Osteocyte (in vitro differentiated cells): Measurements from ENCODE around the gene HMCN2. TPM values are rescaled to one million over a fixed set of nuclear protein-coding genes. Genes with fewer than 3 reads are reported as not detected.
A peak's percentile ranks its signal among the peaks of the same experiment; 100 is the strongest.

Experiments
- DNase-seq: peaks from one replicate; pipeline ENCODE4 v3.0.0; 2021; ENCODE audit warnings: mixed read lengths; ENCODE audit not compliant: unreplicated experiment; ENCODE audit errors: extremely low spot score
- H3K27ac Mint-ChIP-seq: one replicate; pipeline ENCODE4 v1.8.0; 2021; ENCODE audit warnings: mild to moderate bottlenecking, mixed read lengths; ENCODE audit not compliant: unreplicated experiment
- H3K27me3 Mint-ChIP-seq: one replicate; pipeline ENCODE4 v1.8.0; 2021; ENCODE audit warnings: mixed read lengths; ENCODE audit not compliant: unreplicated experiment
- H3K36me3 Mint-ChIP-seq: one replicate; pipeline ENCODE4 v1.8.0; 2021; ENCODE audit warnings: mixed read lengths; ENCODE audit not compliant: unreplicated experiment
- H3K4me1 Mint-ChIP-seq: one replicate; pipeline ENCODE4 v1.8.0; 2021; ENCODE audit warnings: mixed read lengths; ENCODE audit not compliant: unreplicated experiment
- H3K4me3 Mint-ChIP-seq: one replicate; pipeline ENCODE4 v1.8.0; 2021; ENCODE audit warnings: mild to moderate bottlenecking, moderate library complexity, mixed read lengths; ENCODE audit not compliant: unreplicated experiment
- H3K9me3 Mint-ChIP-seq: one replicate; pipeline ENCODE4 v1.8.0; 2021; ENCODE audit warnings: mixed read lengths; ENCODE audit not compliant: unreplicated experiment
- total RNA-seq: library from RNA; stranded (reverse); gene quantifications from 2 replicates; pipeline ENCODE4 v1.2.1, GENCODE V29; 2021
- TF ChIP-seq, protein P1 (sequence below): fragments of 200-600 bp; sonication (generic); IDR thresholded peaks from 2 replicates; pipeline ENCODE4 v1.5.0; 2021; ENCODE audit warnings: antibody characterized with exemption, mild to moderate bottlenecking, moderate library complexity

HMCN2 gene
- total RNA-seq, 1 donor from 2014 or later = 0.05 TPM

DNA sequence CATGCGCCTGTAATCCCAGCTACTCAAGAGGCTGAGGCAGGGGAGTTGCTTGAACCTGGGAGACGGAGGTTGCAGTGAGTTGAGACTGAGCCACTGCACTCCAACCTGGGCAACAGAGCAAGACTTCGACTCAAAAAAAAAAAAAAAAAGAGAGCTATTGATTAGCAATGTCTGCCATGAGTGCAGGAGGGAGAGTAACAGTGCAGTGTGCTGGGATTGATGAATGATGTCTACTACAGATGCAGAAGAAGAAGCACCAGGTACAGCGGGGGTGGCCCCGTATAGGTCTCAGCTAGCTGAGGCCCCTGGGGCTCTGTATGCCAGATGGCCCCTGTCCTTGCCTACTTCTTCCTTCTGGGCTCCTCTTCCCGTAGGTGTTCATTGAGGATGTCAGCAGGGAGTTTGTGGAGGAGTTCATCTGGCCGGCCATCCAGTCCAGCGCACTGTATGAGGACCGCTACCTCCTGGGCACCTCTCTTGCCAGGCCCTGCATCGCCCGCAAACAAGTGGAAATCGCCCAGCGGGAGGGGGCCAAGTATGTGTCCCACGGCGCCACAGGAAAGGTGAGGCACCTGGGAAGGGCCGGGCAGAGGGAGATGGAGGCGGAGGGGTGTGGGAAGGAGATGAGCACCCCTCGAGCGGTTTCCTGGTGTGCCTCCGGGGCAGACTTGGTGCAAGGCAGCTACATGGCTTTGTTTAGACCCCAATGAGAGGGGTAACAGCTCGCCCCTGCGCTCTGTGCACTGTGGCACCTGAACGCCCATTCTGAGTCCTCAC is 192.7 kb downstream of the HMCN2 start:
- H3K36me3 Mint-ChIP-seq = peaks cover 7% of the 10 kb centered on the region
- TF ChIP-seq, protein P1, sequence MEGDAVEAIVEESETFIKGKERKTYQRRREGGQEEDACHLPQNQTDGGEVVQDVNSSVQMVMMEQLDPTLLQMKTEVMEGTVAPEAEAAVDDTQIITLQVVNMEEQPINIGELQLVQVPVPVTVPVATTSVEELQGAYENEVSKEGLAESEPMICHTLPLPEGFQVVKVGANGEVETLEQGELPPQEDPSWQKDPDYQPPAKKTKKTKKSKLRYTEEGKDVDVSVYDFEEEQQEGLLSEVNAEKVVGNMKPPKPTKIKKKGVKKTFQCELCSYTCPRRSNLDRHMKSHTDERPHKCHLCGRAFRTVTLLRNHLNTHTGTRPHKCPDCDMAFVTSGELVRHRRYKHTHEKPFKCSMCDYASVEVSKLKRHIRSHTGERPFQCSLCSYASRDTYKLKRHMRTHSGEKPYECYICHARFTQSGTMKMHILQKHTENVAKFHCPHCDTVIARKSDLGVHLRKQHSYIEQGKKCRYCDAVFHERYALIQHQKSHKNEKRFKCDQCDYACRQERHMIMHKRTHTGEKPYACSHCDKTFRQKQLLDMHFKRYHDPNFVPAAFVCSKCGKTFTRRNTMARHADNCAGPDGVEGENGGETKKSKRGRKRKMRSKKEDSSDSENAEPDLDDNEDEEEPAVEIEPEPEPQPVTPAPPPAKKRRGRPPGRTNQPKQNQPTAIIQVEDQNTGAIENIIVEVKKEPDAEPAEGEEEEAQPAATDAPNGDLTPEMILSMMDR = no peak
- H3K4me3 Mint-ChIP-seq = no peak overlapping the region
- H3K27ac Mint-ChIP-seq = no peak overlapping the region
- H3K4me1 Mint-ChIP-seq = peaks cover 11% of the 10 kb centered on the region
- no peaks in the 10 kb centered on the region for H3K27me3 Mint-ChIP-seq
- H3K9me3 Mint-ChIP-seq = no peaks in the 10 kb centered on the region
- DNase-seq = no peak

DNA sequence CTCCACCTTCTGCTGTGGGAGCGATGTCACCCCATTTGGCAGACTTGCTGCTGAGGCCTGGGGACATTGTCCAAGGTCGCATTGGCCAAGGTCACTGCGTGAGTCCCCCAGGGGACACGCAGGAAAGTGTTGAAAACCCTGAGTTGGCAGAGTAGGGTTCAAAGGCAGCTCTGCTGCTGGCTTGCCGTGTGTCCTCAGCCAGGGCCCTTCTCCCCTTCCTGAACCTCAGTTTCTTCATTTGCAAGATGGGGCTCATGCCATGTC is 193.2 kb downstream of the HMCN2 start:
- DNase-seq = no peak
- H3K4me1 Mint-ChIP-seq = peaks cover 6% of the 10 kb centered on the region
- H3K9me3 Mint-ChIP-seq = no peaks in the 10 kb centered on the region
- no peak overlapping the region for H3K27ac Mint-ChIP-seq
- H3K36me3 Mint-ChIP-seq = peaks cover 7% of the 10 kb centered on the region
- TF ChIP-seq, protein P1 = no peak
- H3K4me3 Mint-ChIP-seq = no peak overlapping the region
- H3K27me3 Mint-ChIP-seq = no peaks in the 10 kb centered on the region

DNA sequence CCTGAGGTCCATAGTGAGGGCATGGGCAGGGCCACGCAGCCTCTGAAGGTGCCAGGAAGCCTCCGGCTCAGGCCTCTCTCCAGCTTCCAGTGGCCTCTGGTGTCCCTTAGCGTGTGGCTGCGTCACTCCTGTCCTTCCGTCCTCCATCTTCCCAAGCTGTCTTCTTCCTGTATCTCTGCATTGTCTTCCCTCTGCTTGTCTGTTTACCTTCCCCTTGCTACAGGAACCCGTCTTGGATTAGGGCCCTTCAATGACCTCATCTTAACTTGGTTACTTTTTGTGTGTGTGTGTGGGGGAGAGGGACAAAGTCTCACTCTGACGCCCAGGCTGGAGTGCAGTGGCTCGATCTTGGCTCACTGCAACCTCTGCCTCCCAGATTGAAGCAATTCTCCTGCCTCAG is 193.6 kb downstream of the HMCN2 start:
- Mint-ChIP-seq H3K27ac (no peak overlapping the region), H3K27me3 (no peaks in the 10 kb centered on the region), H3K36me3 (peaks cover 8% of the 10 kb centered on the region), H3K4me3 (no peak overlapping the region), H3K4me1 (peaks cover 2% of the 10 kb centered on the region), H3K9me3 (no peaks in the 10 kb centered on the region)
- TF ChIP-seq, protein P1 = no peak
- DNase-seq = no peak

DNA sequence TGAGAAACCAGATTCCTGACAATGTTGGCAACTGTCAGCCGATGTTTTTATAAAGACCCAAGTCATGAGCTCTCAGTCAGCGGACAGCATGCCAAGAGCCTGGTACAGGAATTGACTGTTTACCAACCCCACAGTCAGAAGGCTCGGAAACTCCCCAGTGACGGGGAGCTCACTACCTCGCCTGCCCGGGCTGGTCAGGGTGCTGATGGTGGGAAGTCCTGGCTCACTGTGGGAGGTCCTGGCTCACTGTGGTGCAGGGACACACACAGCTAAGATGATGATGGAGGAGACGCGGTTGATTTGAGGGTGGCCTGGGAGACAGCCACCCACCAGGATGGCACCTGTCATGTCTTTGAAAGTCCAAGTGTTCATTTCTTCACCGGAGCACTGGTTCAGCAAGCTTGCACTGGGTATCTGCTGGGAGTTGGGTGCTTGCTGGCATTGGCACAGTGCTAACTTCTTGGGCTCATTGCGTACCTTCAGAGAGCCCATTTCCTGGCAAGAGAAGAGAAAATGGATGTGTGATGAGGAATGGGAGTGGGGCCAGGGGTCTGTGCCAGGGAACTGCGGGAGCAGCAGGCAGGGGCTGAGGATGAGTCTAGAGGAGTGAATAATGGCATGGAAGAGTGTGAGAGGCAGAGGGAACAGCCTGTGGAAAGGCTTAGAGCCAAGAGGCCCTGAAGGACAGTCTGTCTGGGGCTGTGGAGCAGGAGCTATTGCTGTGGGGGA is 194.5 kb downstream of the HMCN2 start:
- Mint-ChIP-seq H3K4me1 (peaks cover 1% of the 10 kb centered on the region), H3K4me3 (no peak overlapping the region), H3K36me3 (peaks cover 8% of the 10 kb centered on the region), H3K27me3 (no peaks in the 10 kb centered on the region), H3K27ac (no peak overlapping the region), H3K9me3 (no peaks in the 10 kb centered on the region)
- TF ChIP-seq, protein P1 = no peak
- no peak for DNase-seq

DNA sequence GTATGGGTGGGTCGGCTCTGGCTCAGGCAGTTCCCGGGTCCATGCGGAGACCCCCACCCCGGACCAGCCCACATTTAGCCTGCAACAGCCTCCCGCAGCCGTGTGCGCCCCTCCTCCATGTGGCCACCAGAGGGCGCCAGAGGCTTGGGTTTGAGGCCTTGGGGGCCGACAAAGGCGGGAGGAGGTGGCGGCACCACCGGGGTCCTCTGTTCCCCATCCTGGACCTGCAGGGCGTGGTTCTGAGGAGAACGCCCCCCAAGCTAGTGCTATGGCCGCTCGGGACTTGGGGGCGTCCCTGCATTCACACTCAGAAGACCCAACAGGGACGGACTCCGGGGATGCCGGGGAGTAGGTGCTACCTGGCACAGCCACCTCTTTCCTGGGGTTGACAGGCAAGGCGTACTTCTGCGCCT is 195.7 kb downstream of the HMCN2 start:
- Mint-ChIP-seq H3K27ac (no peak overlapping the region), H3K4me1 (peaks cover 1% of the 10 kb centered on the region), H3K27me3 (no peaks in the 10 kb centered on the region), H3K9me3 (no peaks in the 10 kb centered on the region), H3K36me3 (peaks cover 8% of the 10 kb centered on the region), H3K4me3 (no peak overlapping the region)
- no peak for DNase-seq
- TF ChIP-seq, protein P1 = peak; percentile 97
